Nasal cavity respiratory epithelium epithelial cell of viscerocranial mucosa (primary cell): ENCODE measurements around the gene PIWIL1. TPM values are rescaled to one million over a fixed set of nuclear protein-coding genes. Genes with fewer than 3 reads are reported as not detected.

ENCODE experiments used
- total RNA-seq: library from RNA; depleted of rRNA; stranded (reverse); fragments of >200 nt; gene quantifications from 2 replicates; pipeline ENCODE4 v1.2.3, GENCODE V29; 2014

PIWIL1 gene
- not detected in 2 replicates for total RNA-seq

GRCh38 chr12:130337488-130338303 is at the start of gene PIWIL1:
Gene PIWIL1, plus strand, starts transcription at chr12:130337887. Its CDS starts 4,705 bp downstream, at chr12:130342592.

Other genes with a start within 250 kb of the PIWIL1 start
- 1.00 and 7.5 TPM in 2 replicates for gene FZD10, start 175.4 kb upstream of the PIWIL1 start, total RNA-seq